Parathyroid adenoma (tissue), 2 donors: Measurements from ENCODE around the gene TEX19.

Experiments
- H2AFZ ChIP-seq: fragments of 300-600 bp; sonication (generic); one replicate; pipeline ENCODE4 v1.7.0; 2017; ENCODE audit warnings: antibody characterized with exemption, mild to moderate bottlenecking
- H3K27ac ChIP-seq: fragments of 300-600 bp; sonication (generic); one replicate; pipeline ENCODE4 v1.7.0; 2017
- H3K27me3 ChIP-seq: fragments of 300-600 bp; sonication (generic); one replicate; pipeline ENCODE4 v1.7.0; 2017; ENCODE audit warnings: low read length; ENCODE audit not compliant: control insufficient read depth, insufficient read depth
- H3K36me3 ChIP-seq: fragments of 300-600 bp; sonication (generic); one replicate; pipeline ENCODE4 v1.7.0; 2017; ENCODE audit warnings: low read length; ENCODE audit not compliant: control insufficient read depth, insufficient read depth
- H3K4me1 ChIP-seq: fragments of 300-600 bp; sonication (generic); one replicate; pipeline ENCODE4 v1.7.0; 2017; ENCODE audit warnings: control low read depth
- H3K4me2 ChIP-seq: fragments of 300-600 bp; sonication (generic); one replicate; pipeline ENCODE4 v1.7.0; 2017; ENCODE audit warnings: low read length
- H3K4me3 ChIP-seq: fragments of 300-600 bp; sonication (generic); one replicate; pipeline ENCODE4 v1.7.0; 2017; ENCODE audit warnings: low read depth, low read length
- H3K79me2 ChIP-seq: fragments of 300-600 bp; sonication (generic); one replicate; pipeline ENCODE4 v1.7.0; 2017; ENCODE audit warnings: control low read depth
- H3K9ac ChIP-seq: fragments of 300-600 bp; sonication (generic); one replicate; pipeline ENCODE4 v1.7.0; 2017; ENCODE audit warnings: mild to moderate bottlenecking
- H3K9me3 ChIP-seq: fragments of 300-600 bp; sonication (generic); one replicate; pipeline ENCODE4 v1.7.0; 2017; ENCODE audit warnings: low read length; ENCODE audit not compliant: control insufficient read depth
- TF ChIP-seq, protein P1 (sequence below): fragments of 300-600 bp; sonication (generic); IDR thresholded peaks from one replicate; pipeline ENCODE4 v1.7.0; 2017; ENCODE audit warnings: antibody characterized with exemption, mild to moderate bottlenecking
- donor health status: primary hyperparathyroidism.

Gene TEX19

DNA sequence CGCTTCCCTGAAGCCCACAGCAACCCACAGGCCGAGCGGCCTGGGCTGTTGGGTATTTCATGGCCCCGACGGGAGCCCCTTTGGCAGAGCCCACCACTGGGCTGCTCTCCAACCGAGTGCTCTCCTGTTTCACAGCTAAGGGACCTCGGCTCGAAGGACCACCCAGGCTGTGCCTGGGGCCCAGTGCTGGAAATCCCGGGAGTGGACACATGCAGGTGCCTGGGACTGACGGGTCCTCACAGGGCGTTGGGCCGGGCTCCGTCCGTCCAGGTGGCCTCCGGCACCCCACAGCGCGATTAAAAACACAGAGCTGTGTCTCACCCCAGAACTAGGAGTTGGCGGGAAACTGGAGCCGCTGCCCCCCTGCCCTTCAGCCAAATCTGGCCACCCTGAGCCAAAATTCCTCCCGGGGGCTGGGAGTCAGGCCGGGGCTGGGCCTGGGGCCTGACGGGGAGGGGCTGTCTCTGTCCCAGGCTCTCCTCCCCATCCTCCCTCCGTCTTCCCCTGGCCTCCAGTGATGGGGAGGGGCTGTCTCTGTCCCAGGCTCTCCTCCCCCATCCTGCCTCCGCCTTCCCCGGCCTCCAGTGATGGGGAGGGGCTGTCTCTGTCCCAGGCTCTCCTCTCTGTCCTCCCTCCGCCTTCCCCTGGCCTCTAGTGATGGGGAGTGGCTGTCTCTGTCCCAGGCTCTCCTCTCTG, 26.7 kb downstream of the TEX19 start:
- Histone ChIP-seq H3K4me3 (no peak overlapping the region), H3K9ac (no peak overlapping the region), H2AFZ (no peak overlapping the region), H3K36me3 (no peaks in the 10 kb centered on the region), H3K9me3 (no peaks in the 10 kb centered on the region), H3K27ac (no peak overlapping the region), H3K27me3 (no peaks in the 10 kb centered on the region), H3K4me1 (peaks cover 10% of the 10 kb centered on the region), H3K79me2 (no peaks in the 10 kb centered on the region), H3K4me2 (no peak overlapping the region)
- TF ChIP-seq, protein P1, sequence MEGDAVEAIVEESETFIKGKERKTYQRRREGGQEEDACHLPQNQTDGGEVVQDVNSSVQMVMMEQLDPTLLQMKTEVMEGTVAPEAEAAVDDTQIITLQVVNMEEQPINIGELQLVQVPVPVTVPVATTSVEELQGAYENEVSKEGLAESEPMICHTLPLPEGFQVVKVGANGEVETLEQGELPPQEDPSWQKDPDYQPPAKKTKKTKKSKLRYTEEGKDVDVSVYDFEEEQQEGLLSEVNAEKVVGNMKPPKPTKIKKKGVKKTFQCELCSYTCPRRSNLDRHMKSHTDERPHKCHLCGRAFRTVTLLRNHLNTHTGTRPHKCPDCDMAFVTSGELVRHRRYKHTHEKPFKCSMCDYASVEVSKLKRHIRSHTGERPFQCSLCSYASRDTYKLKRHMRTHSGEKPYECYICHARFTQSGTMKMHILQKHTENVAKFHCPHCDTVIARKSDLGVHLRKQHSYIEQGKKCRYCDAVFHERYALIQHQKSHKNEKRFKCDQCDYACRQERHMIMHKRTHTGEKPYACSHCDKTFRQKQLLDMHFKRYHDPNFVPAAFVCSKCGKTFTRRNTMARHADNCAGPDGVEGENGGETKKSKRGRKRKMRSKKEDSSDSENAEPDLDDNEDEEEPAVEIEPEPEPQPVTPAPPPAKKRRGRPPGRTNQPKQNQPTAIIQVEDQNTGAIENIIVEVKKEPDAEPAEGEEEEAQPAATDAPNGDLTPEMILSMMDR, result no peak

GRCh38 chr17:82386255-82386831, 27.3 kb downstream of the TEX19 start:
- no peak overlapping the region for H3K4me3 ChIP-seq
- H3K27ac ChIP-seq, result no peak overlapping the region

DNA sequence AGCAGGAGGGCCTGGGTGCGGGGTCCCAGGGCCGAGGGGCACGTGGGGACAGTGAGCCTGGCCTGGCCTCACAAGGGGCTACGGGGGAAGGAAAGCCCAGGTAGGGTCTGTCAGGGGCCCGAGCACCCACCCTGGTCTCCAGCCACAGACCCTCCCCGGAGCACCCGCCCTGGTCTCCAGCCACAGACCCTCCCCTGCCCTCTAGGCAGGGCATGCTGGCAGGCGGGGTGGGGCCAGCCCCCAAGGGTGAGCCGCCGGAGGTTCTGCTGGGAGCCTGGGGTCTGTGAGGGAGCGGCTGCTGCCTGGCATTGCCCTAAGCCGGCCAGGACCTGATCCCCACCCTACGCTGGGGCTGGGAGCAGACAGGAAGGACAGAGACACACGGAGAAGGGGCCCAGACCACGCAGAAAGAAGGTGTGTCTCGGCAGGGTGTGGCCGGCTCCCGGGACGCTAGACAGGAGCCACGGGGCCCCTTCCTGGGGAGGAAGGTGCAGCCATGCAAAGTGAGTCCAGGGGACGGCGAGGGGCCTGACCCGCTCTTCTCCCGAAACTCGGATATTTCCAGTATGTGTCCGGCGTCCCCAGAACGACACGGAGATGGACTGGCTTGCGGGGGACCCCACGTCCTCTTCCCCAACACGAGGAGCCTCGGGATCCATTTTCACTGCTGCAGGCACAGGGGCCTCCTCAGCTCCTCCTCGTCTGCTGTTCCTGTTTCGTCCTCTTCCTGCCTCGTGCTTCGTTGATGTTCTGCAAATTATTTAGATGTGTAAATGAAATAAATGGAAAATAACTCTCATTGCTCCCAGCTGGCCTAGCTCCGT, 28.0 kb downstream of the TEX19 start:
- Histone ChIP-seq H3K36me3 (no peaks in the 10 kb centered on the region), H3K9ac (no peak overlapping the region), H3K79me2 (no peaks in the 10 kb centered on the region), H3K4me3 (no peak overlapping the region), H2AFZ (no peak overlapping the region), H3K4me1 (peaks cover 10% of the 10 kb centered on the region), H3K9me3 (no peaks in the 10 kb centered on the region), H3K27me3 (no peaks in the 10 kb centered on the region), H3K27ac (no peak overlapping the region), H3K4me2 (no peak overlapping the region)
- TF ChIP-seq, protein P1, result no peak

More at GRCh38 chr17:82386255-82386831, 27.3 kb downstream of the TEX19 start:
- TF ChIP-seq, protein P1, result no peak
- Histone ChIP-seq H3K9ac (no peak overlapping the region), H3K9me3 (no peaks in the 10 kb centered on the region), H3K4me1 (peaks cover 10% of the 10 kb centered on the region), H3K36me3 (no peaks in the 10 kb centered on the region), H3K27me3 (no peaks in the 10 kb centered on the region), H2AFZ (no peak overlapping the region), H3K79me2 (no peaks in the 10 kb centered on the region), H3K4me2 (no peak overlapping the region)

GRCh38 chr17:82387705-82388106, 28.7 kb downstream of the TEX19 start:
- no peak overlapping the region for H2AFZ ChIP-seq
- H3K9me3 ChIP-seq, result no peaks in the 10 kb centered on the region
- no peaks in the 10 kb centered on the region for H3K27me3 ChIP-seq
- TF ChIP-seq, protein P1, result no peak
- H3K27ac ChIP-seq, result no peak overlapping the region
- no peak overlapping the region for H3K4me2 ChIP-seq
- no peak overlapping the region for H3K9ac ChIP-seq
- H3K36me3 ChIP-seq, result no peaks in the 10 kb centered on the region
- H3K79me2 ChIP-seq, result no peaks in the 10 kb centered on the region
- H3K4me3 ChIP-seq, result no peak overlapping the region
- peaks cover 10% of the 10 kb centered on the region for H3K4me1 ChIP-seq
